Fibroblast of lung (primary cell): ENCODE measurements around the gene RPGR. TPM values are rescaled to one million over a fixed set of nuclear protein-coding genes. Genes with fewer than 3 reads are reported as not detected.

Experiments
- DNase-seq, 2 donors: peaks; one replicate each; pipeline versions ENCODE4 v3.0.0 to v3.0.0-alpha.2; 2010; ENCODE audit warnings: low read depth in 2 of 2
- H2AFZ ChIP-seq: 2 replicates; pipeline ENCODE4 v1.5.1; 2012; ENCODE audit warnings: low read length, control low read depth, inconsistent platforms
- H3K27ac ChIP-seq: 2 replicates; pipeline ENCODE4 v1.5.1; 2011; ENCODE audit warnings: low read length, control low read depth; ENCODE audit not compliant: insufficient read depth
- H3K27me3 ChIP-seq: 2 replicates; pipeline ENCODE4 v1.5.1; 2011; ENCODE audit warnings: mild to moderate bottlenecking, low read length; ENCODE audit not compliant: control insufficient read depth, insufficient read depth
- H3K36me3 ChIP-seq: 2 replicates; pipeline ENCODE4 v1.5.1; 2011; ENCODE audit warnings: low read length; ENCODE audit not compliant: control insufficient read depth, insufficient read depth
- H3K4me1 ChIP-seq: 2 replicates; pipeline ENCODE4 v1.5.1; 2011; ENCODE audit warnings: low read length; ENCODE audit not compliant: control insufficient read depth, insufficient read depth; ENCODE audit errors: extremely low read depth
- H3K4me2 ChIP-seq: 2 replicates; pipeline ENCODE4 v1.5.1; 2011; ENCODE audit warnings: low read length, control low read depth; ENCODE audit not compliant: insufficient read depth; ENCODE audit errors: extremely low read depth
- H3K4me3 ChIP-seq, 4 experiments: fragments of 200-600 bp in 1 of 4; sonication (generic) in 1 of 4; replicated peaks in 1 of 4; 2 replicates each; pipeline ENCODE4 v1.5.1; 2011 to 2016; ENCODE audit warnings: low read length in 4 of 4, low read depth in 3 of 4, mild to moderate bottlenecking in 3 of 4, control low read depth in 2 of 4, inconsistent platforms in 1 of 4, mixed read lengths in 1 of 4; ENCODE audit not compliant: insufficient read depth in 1 of 4; ENCODE audit errors: control extremely low read depth in 1 of 4
- H3K79me2 ChIP-seq: 2 replicates; pipeline ENCODE4 v1.5.1; 2012; ENCODE audit warnings: mild to moderate bottlenecking, low read length, inconsistent platforms; ENCODE audit not compliant: control insufficient read depth, insufficient read depth
- H3K9ac ChIP-seq: 2 replicates; pipeline ENCODE4 v1.5.1; 2011; ENCODE audit warnings: mild to moderate bottlenecking, low read length, control low read depth; ENCODE audit not compliant: insufficient read depth
- H3K9me3 ChIP-seq: 2 replicates; pipeline ENCODE4 v1.5.1; 2012; ENCODE audit warnings: low read depth, low read length; ENCODE audit not compliant: control insufficient read depth, insufficient read depth
- H4K20me1 ChIP-seq: 2 replicates; pipeline ENCODE4 v1.5.1; 2011; ENCODE audit warnings: low read length; ENCODE audit not compliant: control insufficient read depth, insufficient read depth; ENCODE audit errors: extremely low read depth
- EZH2 ChIP-seq: IDR thresholded peaks from 2 replicates; pipeline ENCODE4 v1.5.1; 2012; ENCODE audit warnings: low read length, control low read depth, mild to moderate bottlenecking; ENCODE audit errors: missing control alignments
- polyA plus RNA-seq, 2 donors: library from polyadenylated mRNA; depleted of rRNA in 1 of 2; stranded (reverse) in 1 of 2; unstranded in 1 of 2; fragments of >200 nt; gene quantifications; 2 replicates each; pipeline ENCODE4 v1.2.1, GENCODE V29; 2011 to 2012; ENCODE audit warnings: missing spikeins in 1 of 2
- total RNA-seq: library from RNA; depleted of rRNA; stranded (reverse); fragments of >200 nt; gene quantifications from 2 replicates; pipeline ENCODE4 v1.2.1, GENCODE V29; 2014
- TF ChIP-seq, protein P1 (sequence below), 2 donors: IDR thresholded peaks in 1 of 2; conservative IDR thresholded peaks in 1 of 2; 1 replicate in 1 of 2; 2 replicates in 1 of 2; pipeline ENCODE4 v1.5.1; 2011 to 2012; ENCODE audit warnings: low read length in 2 of 2, control low read depth in 1 of 2, inconsistent platforms in 1 of 2, low read depth in 1 of 2, mild to moderate bottlenecking in 1 of 2

Gene RPGR
- total and polyA plus RNA-seq, 2 donors (not counting 1 experiment from before 2014, with no cell fraction given), result 1.9 to 5.3 TPM

- Histone ChIP-seq H3K9ac (no peak overlapping the region), H3K36me3 (no peaks in the 10 kb centered on the region), H3K4me1 (peaks cover 8% of the 10 kb centered on the region), H3K4me3 (no peak overlapping the region), H3K27me3 (no peaks in the 10 kb centered on the region), H4K20me1 (no peaks in the 10 kb centered on the region), H3K79me2 (no peaks in the 10 kb centered on the region), H3K27ac (peak overlapping the region; percentile 65), H3K9me3 (no peaks in the 10 kb centered on the region), H3K4me2 (peak overlapping the region; percentile 4), H2AFZ (no peak overlapping the region)
- DNase-seq, result peak; percentile 86 to 98
- TF ChIP-seq EZH2, result no peak
- TF ChIP-seq, protein P1, sequence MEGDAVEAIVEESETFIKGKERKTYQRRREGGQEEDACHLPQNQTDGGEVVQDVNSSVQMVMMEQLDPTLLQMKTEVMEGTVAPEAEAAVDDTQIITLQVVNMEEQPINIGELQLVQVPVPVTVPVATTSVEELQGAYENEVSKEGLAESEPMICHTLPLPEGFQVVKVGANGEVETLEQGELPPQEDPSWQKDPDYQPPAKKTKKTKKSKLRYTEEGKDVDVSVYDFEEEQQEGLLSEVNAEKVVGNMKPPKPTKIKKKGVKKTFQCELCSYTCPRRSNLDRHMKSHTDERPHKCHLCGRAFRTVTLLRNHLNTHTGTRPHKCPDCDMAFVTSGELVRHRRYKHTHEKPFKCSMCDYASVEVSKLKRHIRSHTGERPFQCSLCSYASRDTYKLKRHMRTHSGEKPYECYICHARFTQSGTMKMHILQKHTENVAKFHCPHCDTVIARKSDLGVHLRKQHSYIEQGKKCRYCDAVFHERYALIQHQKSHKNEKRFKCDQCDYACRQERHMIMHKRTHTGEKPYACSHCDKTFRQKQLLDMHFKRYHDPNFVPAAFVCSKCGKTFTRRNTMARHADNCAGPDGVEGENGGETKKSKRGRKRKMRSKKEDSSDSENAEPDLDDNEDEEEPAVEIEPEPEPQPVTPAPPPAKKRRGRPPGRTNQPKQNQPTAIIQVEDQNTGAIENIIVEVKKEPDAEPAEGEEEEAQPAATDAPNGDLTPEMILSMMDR (conservative IDR thresholded peaks at IDR 0.05 in 1 of 2, IDR thresholded peaks at IDR 0.05 in 1 of 2; ENCODE audit: low read depth in 1 of 2, low read length in 2 of 2), result no peak
These were observed 93.2 kb downstream of the RPGR start for GRCh38 chrX:38233891-38234667.

DNA sequence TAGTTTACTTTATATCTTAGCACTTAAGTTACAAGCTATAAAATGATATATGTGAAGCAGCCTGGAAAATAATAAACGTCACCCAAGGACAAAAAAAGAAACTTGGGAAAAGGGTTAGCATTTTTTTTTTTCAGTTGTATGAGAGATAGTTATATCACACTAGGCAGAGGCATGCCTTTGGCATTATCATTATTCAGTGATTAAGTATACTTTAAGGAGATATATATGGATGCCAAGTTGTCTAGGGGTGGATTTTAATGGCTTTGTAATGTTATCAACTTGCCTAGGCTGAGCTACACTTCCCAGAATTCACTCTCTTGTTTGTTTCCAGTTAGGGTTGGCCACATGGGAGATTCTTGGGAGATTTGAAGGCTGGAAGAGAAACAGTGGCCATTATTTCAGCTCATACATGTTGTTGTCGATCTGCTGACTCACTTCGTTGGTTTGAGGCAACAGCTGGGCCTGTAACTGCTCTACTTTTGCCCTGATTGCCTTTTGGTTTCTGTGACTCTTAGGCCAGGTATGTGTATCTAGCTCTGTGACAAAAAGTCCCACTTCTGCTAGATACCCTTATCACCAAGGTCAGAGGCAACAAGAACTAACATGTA is 95.1 kb downstream of the RPGR start:
- Histone ChIP-seq H3K4me2 (no peak overlapping the region), H3K79me2 (no peaks in the 10 kb centered on the region), H3K27ac (no peak overlapping the region), H3K36me3 (no peaks in the 10 kb centered on the region), H4K20me1 (no peaks in the 10 kb centered on the region), H3K4me1 (peaks cover 8% of the 10 kb centered on the region), H2AFZ (no peak overlapping the region), H3K4me3 (no peak overlapping the region), H3K9ac (no peak overlapping the region), H3K27me3 (no peaks in the 10 kb centered on the region), H3K9me3 (no peaks in the 10 kb centered on the region)
- no peak for TF ChIP-seq EZH2
- peak; percentile 45 to 80 for DNase-seq

DNA sequence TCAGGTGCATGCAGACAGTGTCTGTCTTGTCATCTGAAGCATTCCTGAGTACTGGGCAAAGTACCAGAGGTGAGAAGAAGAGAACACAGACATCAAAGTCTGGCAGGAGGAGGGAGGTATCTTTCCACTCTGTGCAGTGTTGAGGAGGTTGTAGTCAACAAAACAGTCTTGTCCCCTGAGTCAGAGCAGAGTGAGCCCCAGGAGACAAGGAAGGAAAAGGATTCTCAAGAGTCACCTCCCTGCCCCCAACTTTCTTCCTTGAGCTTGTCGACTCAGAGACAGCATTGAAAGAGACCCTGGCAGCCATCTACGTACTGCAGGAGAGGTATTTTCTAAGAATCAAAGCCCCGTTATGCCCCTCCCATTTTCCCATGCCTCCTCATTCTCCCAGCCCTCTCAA is 102.2 kb downstream of the RPGR start:
- no peak overlapping the region for H3K4me2 ChIP-seq
- no peaks in the 10 kb centered on the region for H3K4me1 ChIP-seq
- peak in 1 of 2 donors; percentile 44 for DNase-seq
- no peaks in the 10 kb centered on the region for H3K36me3 ChIP-seq
- no peaks in the 10 kb centered on the region for H3K79me2 ChIP-seq
- H4K20me1 ChIP-seq, result no peaks in the 10 kb centered on the region
- no peak overlapping the region for H3K27ac ChIP-seq
- TF ChIP-seq, protein P1 (conservative IDR thresholded peaks at IDR 0.05 in 1 of 2, IDR thresholded peaks at IDR 0.05 in 1 of 2; ENCODE audit: low read depth in 1 of 2, low read length in 2 of 2), result no peak
- TF ChIP-seq EZH2, result no peak
- H3K9me3 ChIP-seq, result no peaks in the 10 kb centered on the region
- no peak overlapping the region for H3K9ac ChIP-seq
- H3K4me3 ChIP-seq, result no peak overlapping the region
- peak overlapping the region; percentile 45 for H2AFZ ChIP-seq
- H3K27me3 ChIP-seq, result no peaks in the 10 kb centered on the region
